Epidermal melanocyte (primary cell): ENCODE results near the gene RAB27A.
"Not testable (repeated sequence)": the region's sequence is repeated elsewhere in the genome, so short reads cannot be mapped to it uniquely, and the experiment has no call there.

Source experiments
- DNase-seq: peaks from one replicate; pipeline ENCODE4 v3.0.0; 2011; ENCODE audit warnings: low spot score; ENCODE audit not compliant: insufficient read length

Gene RAB27A

GRCh38 chr15:55252201-55252600 lies 37.4 kb downstream of the RAB27A start:
- not testable (repeated sequence) for DNase-seq

- DNase-seq, result no peak
Observed at GRCh38 chr15:55250941-55251340, 38.7 kb downstream of the RAB27A start.

GRCh38 chr15:55250392-55250791 lies 39.2 kb downstream of the RAB27A start:
- DNase-seq, result peak; percentile 32

- DNase-seq, result not testable (repeated sequence)
Observed at GRCh38 chr15:55249885-55250284, 39.7 kb downstream of the RAB27A start.

- DNase-seq, result no peak
Observed at GRCh38 chr15:55248895-55249294, 40.7 kb downstream of the RAB27A start.

- DNase-seq, result no peak
Observed at GRCh38 chr15:55247766-55248427, 41.7 kb downstream of the RAB27A start.

- DNase-seq, result no peak
Observed at GRCh38 chr15:55247311-55247710, 42.3 kb downstream of the RAB27A start.

- DNase-seq, result no peak
Observed at GRCh38 chr15:55246567-55246966, 43.0 kb downstream of the RAB27A start.

- DNase-seq, result no peak
Observed at GRCh38 chr15:55245059-55245458, 44.6 kb downstream of the RAB27A start.

- DNase-seq, result no peak
Observed at GRCh38 chr15:55241891-55242290, 47.7 kb downstream of the RAB27A start.

- no peak for DNase-seq
Observed at GRCh38 chr15:55241186-55241585, 48.4 kb downstream of the RAB27A start.

- no peak for DNase-seq
Observed at GRCh38 chr15:55240125-55240760, 49.4 kb downstream of the RAB27A start.

- no peak for DNase-seq
Observed at GRCh38 chr15:55239440-55240124, 50.0 kb downstream of the RAB27A start.

- DNase-seq, result no peak
Observed at GRCh38 chr15:55238877-55239276, 50.7 kb downstream of the RAB27A start.

GRCh38 chr15:55237219-55238130 lies 52.1 kb downstream of the RAB27A start:
- no peak for DNase-seq

GRCh38 chr15:55235546-55236036 lies 54.0 kb downstream of the RAB27A start:
- no peak for DNase-seq

- no peak for DNase-seq
Observed at GRCh38 chr15:55234800-55235104, 54.9 kb downstream of the RAB27A start.

- DNase-seq, result no peak
Observed at GRCh38 chr15:55234104-55234799, 55.4 kb downstream of the RAB27A start.

- DNase-seq, result no peak
Observed at GRCh38 chr15:55231455-55231854, 58.2 kb downstream of the RAB27A start.

- no peak for DNase-seq
Observed at GRCh38 chr15:55230953-55231352, 58.7 kb downstream of the RAB27A start.
